ENCODE data around the gene UTP4.

GRCh38 chr16:69191136-69191535, 58.7 kb downstream of the UTP4 start:
- TF ChIP-seq CTCF (IDR thresholded peaks at IDR 0.05) = no peak
- no peak for TF ChIP-seq POLR2A (IDR thresholded peaks at IDR 0.05)
- no peak for TF ChIP-seq POLR2AphosphoS5 (IDR thresholded peaks at IDR 0.05)
- no peak for TF ChIP-seq EP300 (IDR thresholded peaks at IDR 0.05)

Data from suprapubic skin (tissue), 4 donors.